Neural crest cell (in vitro differentiated cells): ENCODE data around the gene PYGO1. TPM values are rescaled to one million over a fixed set of nuclear protein-coding genes. Genes with fewer than 3 reads are reported as not detected.
A peak's percentile ranks its signal among the peaks of the same experiment; 100 is the strongest.

Source experiments
- DNase-seq: peaks from one replicate; pipeline ENCODE4 v3.0.0; 2021; ENCODE audit warnings: low read depth, mixed read lengths, low spot score
- H3K27ac Mint-ChIP-seq: one replicate; pipeline ENCODE4 v1.8.0; 2021; ENCODE audit warnings: mild to moderate bottlenecking, mixed read lengths; ENCODE audit not compliant: unreplicated experiment
- H3K27me3 Mint-ChIP-seq: 2 replicates; pipeline ENCODE4 v1.8.0; 2021; ENCODE audit warnings: low read depth, mild to moderate bottlenecking, mixed read lengths
- H3K36me3 Mint-ChIP-seq: 2 replicates; pipeline ENCODE4 v1.8.0; 2021; ENCODE audit warnings: low read depth, mild to moderate bottlenecking, mixed read lengths
- H3K4me1 Mint-ChIP-seq: 2 replicates; pipeline ENCODE4 v1.8.0; 2021; ENCODE audit warnings: mixed read lengths
- H3K4me3 Mint-ChIP-seq: one replicate; pipeline ENCODE4 v1.8.0; 2021; ENCODE audit warnings: mild to moderate bottlenecking, mixed read lengths
- H3K9me3 Mint-ChIP-seq: 2 replicates; pipeline ENCODE4 v1.8.0; 2021; ENCODE audit warnings: mixed read lengths
- total RNA-seq: library from RNA; stranded (reverse); gene quantifications from 2 replicates; pipeline ENCODE4 v1.2.1, GENCODE V29; 2021
- TF ChIP-seq, protein P1 (sequence below): fragments of 200-600 bp; sonication (generic); conservative IDR thresholded peaks from 2 replicates; pipeline ENCODE4 v1.5.0; 2021; ENCODE audit warnings: antibody characterized with exemption, mild to moderate bottlenecking

The PYGO1 gene
- total RNA-seq, 1 donor from 2014 or later = 32.2 TPM

DNA sequence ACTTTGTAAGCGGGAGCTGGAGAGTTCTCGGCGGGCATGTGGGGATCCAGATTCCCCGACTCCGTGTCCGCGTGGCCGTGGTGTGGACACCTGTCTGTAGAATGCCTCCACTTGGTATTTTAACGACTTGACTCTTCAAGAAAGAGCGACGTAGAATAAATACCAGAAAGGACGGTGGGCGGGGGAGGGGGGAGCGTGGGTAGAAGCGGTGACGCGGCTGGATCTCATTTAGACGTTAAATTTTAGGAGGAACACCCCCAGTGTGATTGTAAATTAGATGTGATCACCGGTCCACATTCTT lies 620 bp upstream of the PYGO1 start:
- H3K27ac Mint-ChIP-seq = peak overlapping the region; percentile 40
- peaks cover 9% of the 10 kb centered on the region for H3K4me1 Mint-ChIP-seq
- peaks cover 4% of the 10 kb centered on the region for H3K9me3 Mint-ChIP-seq
- TF ChIP-seq, protein P1, sequence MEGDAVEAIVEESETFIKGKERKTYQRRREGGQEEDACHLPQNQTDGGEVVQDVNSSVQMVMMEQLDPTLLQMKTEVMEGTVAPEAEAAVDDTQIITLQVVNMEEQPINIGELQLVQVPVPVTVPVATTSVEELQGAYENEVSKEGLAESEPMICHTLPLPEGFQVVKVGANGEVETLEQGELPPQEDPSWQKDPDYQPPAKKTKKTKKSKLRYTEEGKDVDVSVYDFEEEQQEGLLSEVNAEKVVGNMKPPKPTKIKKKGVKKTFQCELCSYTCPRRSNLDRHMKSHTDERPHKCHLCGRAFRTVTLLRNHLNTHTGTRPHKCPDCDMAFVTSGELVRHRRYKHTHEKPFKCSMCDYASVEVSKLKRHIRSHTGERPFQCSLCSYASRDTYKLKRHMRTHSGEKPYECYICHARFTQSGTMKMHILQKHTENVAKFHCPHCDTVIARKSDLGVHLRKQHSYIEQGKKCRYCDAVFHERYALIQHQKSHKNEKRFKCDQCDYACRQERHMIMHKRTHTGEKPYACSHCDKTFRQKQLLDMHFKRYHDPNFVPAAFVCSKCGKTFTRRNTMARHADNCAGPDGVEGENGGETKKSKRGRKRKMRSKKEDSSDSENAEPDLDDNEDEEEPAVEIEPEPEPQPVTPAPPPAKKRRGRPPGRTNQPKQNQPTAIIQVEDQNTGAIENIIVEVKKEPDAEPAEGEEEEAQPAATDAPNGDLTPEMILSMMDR = no peak
- no peaks in the 10 kb centered on the region for H3K27me3 Mint-ChIP-seq
- H3K36me3 Mint-ChIP-seq = peaks cover 1% of the 10 kb centered on the region
- peak overlapping the region; percentile 89 for H3K4me3 Mint-ChIP-seq
- DNase-seq = no peak

DNA sequence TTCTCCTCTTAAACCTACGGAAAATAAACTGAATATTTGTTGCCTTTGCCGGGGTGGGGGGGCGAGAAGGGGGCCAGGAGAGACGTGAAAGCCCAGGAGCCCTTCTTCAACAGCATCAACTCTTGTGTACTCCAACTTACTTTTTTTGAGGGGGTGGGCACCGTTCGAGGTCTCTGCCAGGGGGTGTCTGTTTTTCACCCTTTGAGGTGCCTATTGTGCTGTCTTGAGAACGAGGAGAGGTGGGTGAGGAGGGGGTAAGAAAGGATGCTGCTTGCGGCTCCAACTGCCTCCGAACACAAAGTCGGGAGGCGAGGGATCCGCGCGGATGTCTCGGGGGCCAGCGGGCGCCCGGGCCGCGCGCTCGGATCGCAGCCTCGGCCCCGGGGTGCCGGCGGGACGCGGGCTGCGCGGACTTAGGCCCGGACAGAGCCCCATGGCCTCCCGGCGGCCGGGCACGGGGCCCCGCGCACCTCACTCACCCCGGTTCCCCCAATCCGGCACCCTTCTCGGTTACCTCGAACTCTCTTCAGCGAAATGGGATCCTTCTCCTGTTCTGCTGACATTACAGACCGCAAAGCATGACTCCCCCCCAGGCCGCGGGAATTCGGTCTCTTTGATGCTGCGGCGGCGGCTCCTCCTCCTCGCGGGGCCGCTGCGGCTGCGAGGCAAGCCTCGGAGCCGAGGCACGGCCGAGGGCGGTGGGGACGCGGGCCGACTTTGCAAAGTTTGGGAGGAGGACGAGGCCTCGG lies 650 bp downstream of the PYGO1 start:
- H3K27ac Mint-ChIP-seq = peak overlapping the region; percentile 79
- no peaks in the 10 kb centered on the region for H3K27me3 Mint-ChIP-seq
- peak; percentile 58 for DNase-seq
- peaks cover 15% of the 10 kb centered on the region for H3K4me1 Mint-ChIP-seq
- peak overlapping the region; percentile 86 for H3K4me3 Mint-ChIP-seq
- H3K9me3 Mint-ChIP-seq = no peaks in the 10 kb centered on the region
- TF ChIP-seq, protein P1 = no peak
- H3K36me3 Mint-ChIP-seq = peaks cover 2% of the 10 kb centered on the region

DNA sequence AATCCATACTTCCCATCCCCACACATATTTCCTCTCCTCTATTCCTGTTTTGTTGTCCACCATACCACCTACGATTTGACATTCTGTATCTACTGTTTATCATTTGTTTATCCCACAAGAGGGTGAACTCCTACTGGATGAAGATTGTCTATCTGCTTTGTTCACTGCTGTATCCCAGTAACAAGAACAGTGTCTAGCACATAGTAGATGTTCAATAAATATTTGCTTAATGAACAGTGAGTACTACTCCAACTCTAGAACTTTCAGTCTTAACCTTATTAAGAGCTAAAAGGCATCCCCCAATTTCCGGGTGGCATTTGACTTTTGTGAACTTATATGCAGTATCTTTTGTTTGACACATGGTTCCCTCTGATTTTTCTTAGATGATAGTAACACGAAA lies 1.3 kb downstream of the PYGO1 start:
- H3K4me3 Mint-ChIP-seq = no peak overlapping the region
- peaks cover 2% of the 10 kb centered on the region for H3K36me3 Mint-ChIP-seq
- no peaks in the 10 kb centered on the region for H3K27me3 Mint-ChIP-seq
- peaks cover 17% of the 10 kb centered on the region for H3K4me1 Mint-ChIP-seq
- no peaks in the 10 kb centered on the region for H3K9me3 Mint-ChIP-seq
- no peak for DNase-seq
- TF ChIP-seq, protein P1 = no peak
- no peak overlapping the region for H3K27ac Mint-ChIP-seq

DNA sequence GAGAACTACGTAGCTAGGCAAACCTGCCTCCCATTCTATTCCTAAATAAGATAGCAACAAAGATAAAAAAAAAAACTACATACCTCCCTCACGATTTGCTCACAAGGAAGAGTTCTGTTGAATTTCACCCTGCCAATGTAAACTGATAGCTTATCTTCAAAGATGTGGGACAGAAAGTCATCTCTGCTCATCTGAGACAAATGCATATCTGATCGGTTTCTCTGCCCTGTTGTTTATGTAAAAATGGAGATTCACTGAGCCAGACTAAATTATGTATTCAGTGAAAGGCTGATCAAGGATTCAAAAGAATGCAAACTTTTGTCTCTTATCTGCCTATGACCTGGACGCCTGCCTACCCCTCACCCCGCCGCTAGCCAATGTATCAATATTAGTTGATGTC lies 11.2 kb downstream of the PYGO1 start:
- H3K9me3 Mint-ChIP-seq = peaks cover 7% of the 10 kb centered on the region
- peaks cover 22% of the 10 kb centered on the region for H3K36me3 Mint-ChIP-seq
- no peak for DNase-seq
- no peaks in the 10 kb centered on the region for H3K4me1 Mint-ChIP-seq
- H3K27me3 Mint-ChIP-seq = no peaks in the 10 kb centered on the region
- H3K4me3 Mint-ChIP-seq = no peak overlapping the region
- H3K27ac Mint-ChIP-seq = no peak overlapping the region
- TF ChIP-seq, protein P1 = no peak

DNA sequence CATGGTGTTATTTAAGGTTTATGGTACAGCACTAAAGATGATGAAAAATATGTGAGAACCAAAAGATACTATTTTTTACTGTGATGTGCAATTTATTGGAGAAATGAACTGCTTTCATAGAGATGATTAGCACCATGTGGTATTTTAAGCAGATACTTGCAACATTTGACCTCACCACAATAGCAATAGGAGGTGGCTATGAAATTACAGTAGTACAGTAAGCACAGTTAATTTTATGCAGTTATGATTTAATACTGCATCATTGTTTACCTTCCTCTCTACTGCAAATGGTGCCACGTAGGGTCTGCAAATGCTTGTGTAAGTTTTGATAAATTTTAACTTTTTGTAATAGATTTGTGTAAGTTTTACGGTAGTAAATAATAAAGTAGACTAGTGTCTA lies 14.0 kb downstream of the PYGO1 start:
- TF ChIP-seq, protein P1 = no peak
- Mint-ChIP-seq H3K36me3 (peaks cover 34% of the 10 kb centered on the region), H3K4me3 (no peak overlapping the region), H3K27me3 (no peaks in the 10 kb centered on the region), H3K27ac (no peak overlapping the region), H3K4me1 (no peaks in the 10 kb centered on the region), H3K9me3 (peaks cover 16% of the 10 kb centered on the region)
- no peak for DNase-seq
